Mammary epithelial cell (primary cell): ENCODE results near the gene KRTAP10-9.

Experiments used
- EZH2 ChIP-seq: IDR thresholded peaks from 2 replicates; pipeline ENCODE4 v1.6.1; 2012; ENCODE audit warnings: low read length, inconsistent platforms, borderline replicate concordance
- TF ChIP-seq, protein P1 (sequence below), 2 donors: IDR thresholded peaks in 1 of 2; conservative IDR thresholded peaks in 1 of 2; 2 replicates each; pipeline ENCODE4 v1.5.1; 2011 to 2012; ENCODE audit warnings: inconsistent platforms in 2 of 2, low read length in 2 of 2, mild to moderate bottlenecking in 2 of 2, control low read depth in 1 of 2, low read depth in 1 of 2; ENCODE audit not compliant: insufficient read depth in 1 of 2; ENCODE audit errors: extremely low read depth in 1 of 2

DNA sequence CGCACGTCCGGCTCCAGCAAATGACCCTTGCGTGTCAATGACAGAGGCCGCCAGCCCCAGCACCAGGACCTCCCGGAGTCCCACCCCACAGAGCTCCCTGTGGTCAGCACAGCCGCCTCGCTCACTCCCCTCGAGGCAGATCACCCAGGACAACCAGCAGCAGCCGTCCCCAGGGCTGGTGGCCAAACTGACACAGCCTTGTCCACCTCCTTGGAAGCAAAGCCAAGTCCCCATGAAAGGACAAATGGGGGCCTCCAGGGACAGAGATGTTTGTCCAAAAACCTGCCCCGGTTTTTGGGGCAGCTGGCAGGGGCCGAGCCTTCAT, 12.4 kb downstream of the KRTAP10-9 start:
- TF ChIP-seq, protein P1, sequence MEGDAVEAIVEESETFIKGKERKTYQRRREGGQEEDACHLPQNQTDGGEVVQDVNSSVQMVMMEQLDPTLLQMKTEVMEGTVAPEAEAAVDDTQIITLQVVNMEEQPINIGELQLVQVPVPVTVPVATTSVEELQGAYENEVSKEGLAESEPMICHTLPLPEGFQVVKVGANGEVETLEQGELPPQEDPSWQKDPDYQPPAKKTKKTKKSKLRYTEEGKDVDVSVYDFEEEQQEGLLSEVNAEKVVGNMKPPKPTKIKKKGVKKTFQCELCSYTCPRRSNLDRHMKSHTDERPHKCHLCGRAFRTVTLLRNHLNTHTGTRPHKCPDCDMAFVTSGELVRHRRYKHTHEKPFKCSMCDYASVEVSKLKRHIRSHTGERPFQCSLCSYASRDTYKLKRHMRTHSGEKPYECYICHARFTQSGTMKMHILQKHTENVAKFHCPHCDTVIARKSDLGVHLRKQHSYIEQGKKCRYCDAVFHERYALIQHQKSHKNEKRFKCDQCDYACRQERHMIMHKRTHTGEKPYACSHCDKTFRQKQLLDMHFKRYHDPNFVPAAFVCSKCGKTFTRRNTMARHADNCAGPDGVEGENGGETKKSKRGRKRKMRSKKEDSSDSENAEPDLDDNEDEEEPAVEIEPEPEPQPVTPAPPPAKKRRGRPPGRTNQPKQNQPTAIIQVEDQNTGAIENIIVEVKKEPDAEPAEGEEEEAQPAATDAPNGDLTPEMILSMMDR (conservative IDR thresholded peaks at IDR 0.05 in 1 of 2, IDR thresholded peaks at IDR 0.05 in 1 of 2; ENCODE audit: extremely low read depth in 1 of 2, insufficient read depth in 1 of 2, low read depth in 1 of 2, low read length in 2 of 2) = no peak
- TF ChIP-seq EZH2 = no peak
